Measurements from ENCODE around the gene HOXB9. TPM values are rescaled to one million over a fixed set of nuclear protein-coding genes. Genes with fewer than 3 reads are reported as not detected.

HOXB9 gene
- total and polyA plus RNA-seq, 10 of the 15 experiments (the other 5 are each of a cell fraction or from before 2014, with no cell fraction given) = 0.01 to 0.49 (median 0.09) TPM; not detected in 5

DNA sequence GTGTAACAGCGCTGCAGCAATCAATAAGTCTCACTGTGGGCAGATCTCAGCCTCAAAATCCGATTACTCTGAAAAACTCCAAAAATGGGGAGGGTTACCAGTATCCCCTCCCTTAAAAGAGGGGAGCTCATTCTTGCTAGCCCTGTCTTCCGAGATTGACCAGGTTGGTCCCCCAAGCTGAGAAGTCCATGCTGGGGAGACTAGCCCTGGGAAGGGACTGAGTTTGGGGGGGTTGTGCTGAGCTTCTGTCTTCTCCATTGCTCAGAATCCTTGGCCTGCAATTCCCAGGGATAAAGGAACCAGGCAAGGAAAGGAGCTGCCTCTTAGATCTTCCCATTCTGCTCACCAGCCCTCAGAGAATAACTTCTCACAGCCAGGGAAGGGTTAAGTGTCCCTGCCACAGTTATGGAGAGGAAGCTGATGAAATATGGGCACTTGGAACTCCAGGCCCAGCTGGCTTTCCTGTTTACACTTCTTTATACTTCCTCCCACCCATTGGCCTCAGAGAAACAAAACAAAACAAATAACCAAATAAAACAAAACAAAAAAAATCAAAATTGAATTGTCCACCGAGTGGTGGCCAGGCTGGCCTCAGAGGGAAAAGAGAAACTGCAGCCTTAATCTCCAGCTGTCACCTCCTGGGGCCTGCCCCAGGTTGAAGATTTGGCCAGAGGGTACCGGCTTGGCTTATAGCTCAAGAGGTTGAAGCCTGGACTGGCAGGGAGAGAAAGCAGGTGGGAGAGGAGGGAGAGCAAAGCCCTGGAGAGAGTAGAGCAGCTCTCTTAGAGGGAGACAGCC is 38.7 kb downstream of the HOXB9 start:
- TF ChIP-seq CREM (IDR thresholded peaks at IDR 0.05; ENCODE audit: low read depth) = no peak
- TF ChIP-seq, protein P1, sequence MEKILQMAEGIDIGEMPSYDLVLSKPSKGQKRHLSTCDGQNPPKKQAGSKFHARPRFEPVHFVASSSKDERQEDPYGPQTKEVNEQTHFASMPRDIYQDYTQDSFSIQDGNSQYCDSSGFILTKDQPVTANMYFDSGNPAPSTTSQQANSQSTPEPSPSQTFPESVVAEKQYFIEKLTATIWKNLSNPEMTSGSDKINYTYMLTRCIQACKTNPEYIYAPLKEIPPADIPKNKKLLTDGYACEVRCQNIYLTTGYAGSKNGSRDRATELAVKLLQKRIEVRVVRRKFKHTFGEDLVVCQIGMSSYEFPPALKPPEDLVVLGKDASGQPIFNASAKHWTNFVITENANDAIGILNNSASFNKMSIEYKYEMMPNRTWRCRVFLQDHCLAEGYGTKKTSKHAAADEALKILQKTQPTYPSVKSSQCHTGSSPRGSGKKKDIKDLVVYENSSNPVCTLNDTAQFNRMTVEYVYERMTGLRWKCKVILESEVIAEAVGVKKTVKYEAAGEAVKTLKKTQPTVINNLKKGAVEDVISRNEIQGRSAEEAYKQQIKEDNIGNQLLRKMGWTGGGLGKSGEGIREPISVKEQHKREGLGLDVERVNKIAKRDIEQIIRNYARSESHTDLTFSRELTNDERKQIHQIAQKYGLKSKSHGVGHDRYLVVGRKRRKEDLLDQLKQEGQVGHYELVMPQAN (conservative IDR thresholded peaks at IDR 0.05) = no peak
- no peak for TF ChIP-seq BACH1 (IDR thresholded peaks at IDR 0.05; ENCODE audit: borderline replicate concordance)
- no peak for TF ChIP-seq ZBTB4 (CRISPR knock-in tag; IDR thresholded peaks at IDR 0.05)
- no peak for TF ChIP-seq KDM1A (IDR thresholded peaks at IDR 0.05; ENCODE audit: borderline replicate concordance)
- no peak for TF ChIP-seq NRF1 (conservative IDR thresholded peaks at IDR 0.05; ENCODE audit: low read depth, low read length)
- Histone ChIP-seq H3K27ac (ENCODE audit: control insufficient read depth, insufficient read depth) (no peak overlapping the region), H3K36me3 (ENCODE audit: control insufficient read depth in 2 of 2, insufficient read depth in 2 of 2, low read length in 1 of 2) (no peaks in the 10 kb centered on the region), H4K20me1 (ENCODE audit: control insufficient read depth, insufficient read depth) (no peaks in the 10 kb centered on the region), H3K4me2 (ENCODE audit: control insufficient read depth, insufficient read depth) (no peak overlapping the region), H3K27me3 (replicated peaks in 1 of 2; ENCODE audit: control insufficient read depth in 2 of 2, insufficient read depth in 2 of 2, low read length in 1 of 2) (peaks cover 0 to 4% of the 10 kb centered on the region in 2 experiments; a peak in 2 of 4 replicates), H3K9ac (ENCODE audit: control insufficient read depth, insufficient read depth, low read length) (no peak overlapping the region), H3K79me2 (ENCODE audit: control insufficient read depth, insufficient read depth, low read length) (no peaks in the 10 kb centered on the region), H3K4me3 (no peak overlapping the region), H2AFZ (ENCODE audit: control insufficient read depth, low read depth, low read length) (no peak overlapping the region), H3K9me3 (replicated peaks; ENCODE audit: control insufficient read depth, insufficient read depth, low read length) (no peaks in the 10 kb centered on the region), H3K4me1 (ENCODE audit: control insufficient read depth, insufficient read depth, low read length) (peaks cover 2% of the 10 kb centered on the region)
- in situ Hi-C loops (cut with MboI) (no loop called here), intact Hi-C loops (cut with micrococcal nuclease; ENCODE audit: unreplicated experiment) (no loop called here)
- ATAC-seq (no peak), FAIRE-seq (no peak), DNase-seq (ENCODE audit: low read depth, low spot score) (no peak)
- 53% methylated on average over 5 of the region's 5 CpGs for WGBS (ENCODE audit: insufficient coverage, insufficient replicate concordance, low lambda C conversion rate, missing lambda C conversion rate)
- ChIA-PET SMC1A (ENCODE audit: uncharacterized antibody, unreplicated experiment) (interaction anchor here (0.5 to 3.0 kb wide), 14 partner anchors 12 to 501 kb away, joined by 3 to 23 read pairs (median 4); no protein-coding TSS in a partner anchor), CTCF (interaction anchor here (0.8 to 3.3 kb wide), 17 partner anchors 13 to 617 kb away, joined by 3 to 22 read pairs (median 4); partner anchors contain the start of gene CDK5RAP3), POLR2A (interaction anchor here (0.6 to 1.1 kb wide), 3 partner anchors 86 to 475 kb away, joined by 3 to 4 read pairs (median 3); no protein-coding TSS in a partner anchor), RAD21 (ENCODE audit: unreplicated experiment) (interaction anchor here (0.8 to 2.6 kb wide), 10 partner anchors 31 to 372 kb away, joined by 3 to 13 read pairs (median 6); no protein-coding TSS in a partner anchor)
- BruUV-seq (replicated peaks) = no TSS peak
